Measurements from ENCODE around the gene KLHDC4. TPM values are rescaled to one million over a fixed set of nuclear protein-coding genes. Genes with fewer than 3 reads are reported as not detected.

KLHDC4 gene
- total RNA-seq, 1 donor from 2014 or later: 20.4 TPM

GRCh38 chr16:87667946-87668345, 97.8 kb downstream of the KLHDC4 start:
- H3K27ac ChIP-seq (ENCODE audit: low read depth, low read length): no peak overlapping the region
- peaks cover 27 to 50% (median 32%) of the 10 kb centered on the region in 3 donors for H3K27me3 ChIP-seq (ENCODE audit: control insufficient read depth in 3 of 3, insufficient read depth in 3 of 3, low read length in 3 of 3)
- no peak overlapping the region for H3K9ac ChIP-seq (ENCODE audit: low read depth in 1 of 3, low read length in 3 of 3)
- H3K4me3 ChIP-seq (ENCODE audit: low read length in 3 of 3): no peak overlapping the region
- no peaks in the 10 kb centered on the region for H3K4me1 ChIP-seq (ENCODE audit: control insufficient read depth in 3 of 3, insufficient read depth in 3 of 3, low read length in 3 of 3)
- H3K36me3 ChIP-seq (ENCODE audit: control insufficient read depth in 3 of 3, insufficient read depth in 3 of 3, low read length in 3 of 3): no peaks in the 10 kb centered on the region
- H3K9me3 ChIP-seq (ENCODE audit: control insufficient read depth in 3 of 3, low read length in 3 of 3): no peaks in the 10 kb centered on the region

- Histone ChIP-seq H3K9ac (ENCODE audit: low read depth in 1 of 3, low read length in 3 of 3) (no peak overlapping the region), H3K9me3 (ENCODE audit: control insufficient read depth in 3 of 3, low read length in 3 of 3) (no peaks in the 10 kb centered on the region), H3K27me3 (ENCODE audit: control insufficient read depth in 3 of 3, insufficient read depth in 3 of 3, low read length in 3 of 3) (peaks cover 30 to 45% (median 36%) of the 10 kb centered on the region in 3 donors), H3K4me1 (ENCODE audit: control insufficient read depth in 3 of 3, insufficient read depth in 3 of 3, low read length in 3 of 3) (no peaks in the 10 kb centered on the region), H3K4me3 (ENCODE audit: low read length in 3 of 3) (no peak overlapping the region), H3K27ac (ENCODE audit: low read depth, low read length) (no peak overlapping the region), H3K36me3 (ENCODE audit: control insufficient read depth in 3 of 3, insufficient read depth in 3 of 3, low read length in 3 of 3) (no peaks in the 10 kb centered on the region)
These were observed 98.3 kb downstream of the KLHDC4 start for GRCh38 chr16:87667443-87667842.

GRCh38 chr16:87666919-87667318, 98.9 kb downstream of the KLHDC4 start:
- Histone ChIP-seq H3K27me3 (ENCODE audit: control insufficient read depth in 3 of 3, insufficient read depth in 3 of 3, low read length in 3 of 3) (peaks cover 30 to 43% (median 37%) of the 10 kb centered on the region in 3 donors), H3K4me3 (ENCODE audit: low read length in 3 of 3) (no peak overlapping the region), H3K4me1 (ENCODE audit: control insufficient read depth in 3 of 3, insufficient read depth in 3 of 3, low read length in 3 of 3) (no peaks in the 10 kb centered on the region), H3K27ac (ENCODE audit: low read depth, low read length) (no peak overlapping the region), H3K9me3 (ENCODE audit: control insufficient read depth in 3 of 3, low read length in 3 of 3) (no peaks in the 10 kb centered on the region), H3K9ac (ENCODE audit: low read depth in 1 of 3, low read length in 3 of 3) (no peak overlapping the region), H3K36me3 (ENCODE audit: control insufficient read depth in 3 of 3, insufficient read depth in 3 of 3, low read length in 3 of 3) (no peaks in the 10 kb centered on the region)

- H3K4me3 ChIP-seq (ENCODE audit: low read length in 3 of 3): no peak overlapping the region
- no peaks in the 10 kb centered on the region for H3K36me3 ChIP-seq (ENCODE audit: control insufficient read depth in 3 of 3, insufficient read depth in 3 of 3, low read length in 3 of 3)
- no peak overlapping the region for H3K9ac ChIP-seq (ENCODE audit: low read depth in 1 of 3, low read length in 3 of 3)
- no peaks in the 10 kb centered on the region for H3K9me3 ChIP-seq (ENCODE audit: control insufficient read depth in 3 of 3, low read length in 3 of 3)
- H3K27ac ChIP-seq (ENCODE audit: low read depth, low read length): no peak overlapping the region
- H3K27me3 ChIP-seq (ENCODE audit: control insufficient read depth in 3 of 3, insufficient read depth in 3 of 3, low read length in 3 of 3): peaks cover 31 to 49% (median 39%) of the 10 kb centered on the region in 3 donors
- no peaks in the 10 kb centered on the region for H3K4me1 ChIP-seq (ENCODE audit: control insufficient read depth in 3 of 3, insufficient read depth in 3 of 3, low read length in 3 of 3)
These were observed 100.6 kb downstream of the KLHDC4 start for GRCh38 chr16:87665193-87665592.

GRCh38 chr16:87664792-87665191, 101.0 kb downstream of the KLHDC4 start:
- Histone ChIP-seq H3K27ac (ENCODE audit: low read depth, low read length) (no peak overlapping the region), H3K4me3 (ENCODE audit: low read length in 3 of 3) (no peak overlapping the region), H3K4me1 (ENCODE audit: control insufficient read depth in 3 of 3, insufficient read depth in 3 of 3, low read length in 3 of 3) (no peaks in the 10 kb centered on the region), H3K9me3 (ENCODE audit: control insufficient read depth in 3 of 3, low read length in 3 of 3) (no peaks in the 10 kb centered on the region), H3K27me3 (ENCODE audit: control insufficient read depth in 3 of 3, insufficient read depth in 3 of 3, low read length in 3 of 3) (peaks cover 33 to 49% (median 42%) of the 10 kb centered on the region in 3 donors), H3K36me3 (ENCODE audit: control insufficient read depth in 3 of 3, insufficient read depth in 3 of 3, low read length in 3 of 3) (no peaks in the 10 kb centered on the region), H3K9ac (ENCODE audit: low read depth in 1 of 3, low read length in 3 of 3) (no peak overlapping the region)

- H3K27me3 ChIP-seq (ENCODE audit: control insufficient read depth in 3 of 3, insufficient read depth in 3 of 3, low read length in 3 of 3): peaks cover 39 to 48% (median 45%) of the 10 kb centered on the region in 3 donors
- H3K4me3 ChIP-seq (ENCODE audit: low read length in 3 of 3): no peak overlapping the region
- no peaks in the 10 kb centered on the region for H3K36me3 ChIP-seq (ENCODE audit: control insufficient read depth in 3 of 3, insufficient read depth in 3 of 3, low read length in 3 of 3)
- no peak overlapping the region for H3K9ac ChIP-seq (ENCODE audit: low read depth in 1 of 3, low read length in 3 of 3)
- H3K4me1 ChIP-seq (ENCODE audit: control insufficient read depth in 3 of 3, insufficient read depth in 3 of 3, low read length in 3 of 3): no peaks in the 10 kb centered on the region
- H3K27ac ChIP-seq (ENCODE audit: low read depth, low read length): no peak overlapping the region
- H3K9me3 ChIP-seq (ENCODE audit: control insufficient read depth in 3 of 3, low read length in 3 of 3): peaks cover 0 to 5% (median 4%) of the 10 kb centered on the region in 3 donors
These were observed 103.3 kb downstream of the KLHDC4 start for GRCh38 chr16:87662254-87663204.

GRCh38 chr16:87661561-87661960, 104.2 kb downstream of the KLHDC4 start:
- no peak overlapping the region for H3K4me3 ChIP-seq (ENCODE audit: low read length in 3 of 3)
- no peaks in the 10 kb centered on the region for H3K36me3 ChIP-seq (ENCODE audit: control insufficient read depth in 3 of 3, insufficient read depth in 3 of 3, low read length in 3 of 3)
- H3K27me3 ChIP-seq (ENCODE audit: control insufficient read depth in 3 of 3, insufficient read depth in 3 of 3, low read length in 3 of 3): peaks cover 33 to 55% (median 44%) of the 10 kb centered on the region in 3 donors
- no peak overlapping the region for H3K27ac ChIP-seq (ENCODE audit: low read depth, low read length)
- peaks cover 0 to 5% (median 4%) of the 10 kb centered on the region in 3 donors for H3K9me3 ChIP-seq (ENCODE audit: control insufficient read depth in 3 of 3, low read length in 3 of 3)
- H3K4me1 ChIP-seq (ENCODE audit: control insufficient read depth in 3 of 3, insufficient read depth in 3 of 3, low read length in 3 of 3): no peaks in the 10 kb centered on the region
- H3K9ac ChIP-seq (ENCODE audit: low read depth in 1 of 3, low read length in 3 of 3): no peak overlapping the region

- H3K27ac ChIP-seq (ENCODE audit: low read depth, low read length): no peak overlapping the region
- H3K27me3 ChIP-seq (ENCODE audit: control insufficient read depth in 3 of 3, insufficient read depth in 3 of 3, low read length in 3 of 3): peaks cover 41 to 72% (median 56%) of the 10 kb centered on the region in 3 donors
- H3K36me3 ChIP-seq (ENCODE audit: control insufficient read depth in 3 of 3, insufficient read depth in 3 of 3, low read length in 3 of 3): no peaks in the 10 kb centered on the region
- H3K9me3 ChIP-seq (ENCODE audit: control insufficient read depth in 3 of 3, low read length in 3 of 3): peaks cover 0 to 5% (median 4%) of the 10 kb centered on the region in 3 donors
- H3K4me1 ChIP-seq (ENCODE audit: control insufficient read depth in 3 of 3, insufficient read depth in 3 of 3, low read length in 3 of 3): no peaks in the 10 kb centered on the region
- no peak overlapping the region for H3K9ac ChIP-seq (ENCODE audit: low read depth in 1 of 3, low read length in 3 of 3)
- no peak overlapping the region for H3K4me3 ChIP-seq (ENCODE audit: low read length in 3 of 3)
These were observed 107.1 kb downstream of the KLHDC4 start for GRCh38 chr16:87658564-87659225.

Data from skeletal muscle tissue (tissue), 4 donors.